Calu3 (cell line): ENCODE measurements around the gene FRMD1. TPM values are rescaled to one million over a fixed set of nuclear protein-coding genes. Genes with fewer than 3 reads are reported as not detected.

Source experiments
- BruUV-seq: library from RNA; stranded (reverse); fragments of 400-500 nt; replicated peaks from 2 replicates; lab custom pipeline; 2021; lab: Mats Ljungman, UMichigan
- CTCF ChIA-PET: fragments of 300-600 bp; sonication (Branson Sonifier 250); formaldehyde crosslinking; loops from one replicate; lab custom pipeline; 2022; ENCODE audit warnings: antibody characterized with exemption; lab: Charles Lee
- DNase-seq: peaks from one replicate; pipeline ENCODE4 v3.0.0; 2022
- H3K27ac Mint-ChIP-seq: one replicate; pipeline ENCODE4 v1.8.0; 2022; ENCODE audit warnings: mixed read lengths; ENCODE audit not compliant: unreplicated experiment
- H3K27me3 Mint-ChIP-seq: one replicate; pipeline ENCODE4 v1.8.0; 2022; ENCODE audit warnings: mixed read lengths; ENCODE audit not compliant: unreplicated experiment
- H3K36me3 Mint-ChIP-seq: one replicate; pipeline ENCODE4 v1.8.0; 2022; ENCODE audit warnings: mild to moderate bottlenecking, moderate library complexity, mixed read lengths; ENCODE audit not compliant: insufficient read depth, unreplicated experiment
- H3K4me1 Mint-ChIP-seq: one replicate; pipeline ENCODE4 v1.8.0; 2022; ENCODE audit warnings: mild to moderate bottlenecking, low read depth, mixed read lengths; ENCODE audit not compliant: unreplicated experiment
- H3K4me3 Mint-ChIP-seq: one replicate; pipeline ENCODE4 v1.8.0; 2022; ENCODE audit warnings: mild to moderate bottlenecking, low read depth, moderate library complexity, mixed read lengths; ENCODE audit not compliant: unreplicated experiment
- H3K9me3 Mint-ChIP-seq: one replicate; pipeline ENCODE4 v1.8.0; 2022; ENCODE audit warnings: low read depth, mixed read lengths; ENCODE audit not compliant: unreplicated experiment
- intact Hi-C: fragments of 100-400 bp; cut with micrococcal nuclease; formaldehyde crosslinking; loops from one replicate; pipeline ENCODE4 v1.10.0; 2022; ENCODE audit not compliant: unreplicated experiment
- total RNA-seq: library from RNA; stranded (reverse); gene quantifications from 2 replicates; pipeline ENCODE4 v1.2.3, GENCODE V29; 2022
- TF ChIP-seq, protein P1 (sequence below): fragments of 200-600 bp; IDR thresholded peaks from one replicate; pipeline ENCODE4 v1.8.0; 2022; ENCODE audit warnings: antibody characterized with exemption; ENCODE audit not compliant: unreplicated experiment

FRMD1 gene
- total RNA-seq, 1 experiment from 2014 or later, result not detected

GRCh38 chr6:168126566-168127383 is 47.8 kb upstream of the FRMD1 start:
- peaks cover 81% of the 10 kb centered on the region for H3K27me3 Mint-ChIP-seq
- DNase-seq, result no peak
- no peaks in the 10 kb centered on the region for H3K36me3 Mint-ChIP-seq
- TF ChIP-seq, protein P1, sequence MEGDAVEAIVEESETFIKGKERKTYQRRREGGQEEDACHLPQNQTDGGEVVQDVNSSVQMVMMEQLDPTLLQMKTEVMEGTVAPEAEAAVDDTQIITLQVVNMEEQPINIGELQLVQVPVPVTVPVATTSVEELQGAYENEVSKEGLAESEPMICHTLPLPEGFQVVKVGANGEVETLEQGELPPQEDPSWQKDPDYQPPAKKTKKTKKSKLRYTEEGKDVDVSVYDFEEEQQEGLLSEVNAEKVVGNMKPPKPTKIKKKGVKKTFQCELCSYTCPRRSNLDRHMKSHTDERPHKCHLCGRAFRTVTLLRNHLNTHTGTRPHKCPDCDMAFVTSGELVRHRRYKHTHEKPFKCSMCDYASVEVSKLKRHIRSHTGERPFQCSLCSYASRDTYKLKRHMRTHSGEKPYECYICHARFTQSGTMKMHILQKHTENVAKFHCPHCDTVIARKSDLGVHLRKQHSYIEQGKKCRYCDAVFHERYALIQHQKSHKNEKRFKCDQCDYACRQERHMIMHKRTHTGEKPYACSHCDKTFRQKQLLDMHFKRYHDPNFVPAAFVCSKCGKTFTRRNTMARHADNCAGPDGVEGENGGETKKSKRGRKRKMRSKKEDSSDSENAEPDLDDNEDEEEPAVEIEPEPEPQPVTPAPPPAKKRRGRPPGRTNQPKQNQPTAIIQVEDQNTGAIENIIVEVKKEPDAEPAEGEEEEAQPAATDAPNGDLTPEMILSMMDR, result no peak
- BruUV-seq, result no TSS peak
- H3K27ac Mint-ChIP-seq, result no peak overlapping the region
- intact Hi-C loops, result no loop called here
- no peaks in the 10 kb centered on the region for H3K4me1 Mint-ChIP-seq
- no peak overlapping the region for H3K4me3 Mint-ChIP-seq
- CTCF ChIA-PET, result no interaction called here
- H3K9me3 Mint-ChIP-seq, result no peaks in the 10 kb centered on the region

DNA sequence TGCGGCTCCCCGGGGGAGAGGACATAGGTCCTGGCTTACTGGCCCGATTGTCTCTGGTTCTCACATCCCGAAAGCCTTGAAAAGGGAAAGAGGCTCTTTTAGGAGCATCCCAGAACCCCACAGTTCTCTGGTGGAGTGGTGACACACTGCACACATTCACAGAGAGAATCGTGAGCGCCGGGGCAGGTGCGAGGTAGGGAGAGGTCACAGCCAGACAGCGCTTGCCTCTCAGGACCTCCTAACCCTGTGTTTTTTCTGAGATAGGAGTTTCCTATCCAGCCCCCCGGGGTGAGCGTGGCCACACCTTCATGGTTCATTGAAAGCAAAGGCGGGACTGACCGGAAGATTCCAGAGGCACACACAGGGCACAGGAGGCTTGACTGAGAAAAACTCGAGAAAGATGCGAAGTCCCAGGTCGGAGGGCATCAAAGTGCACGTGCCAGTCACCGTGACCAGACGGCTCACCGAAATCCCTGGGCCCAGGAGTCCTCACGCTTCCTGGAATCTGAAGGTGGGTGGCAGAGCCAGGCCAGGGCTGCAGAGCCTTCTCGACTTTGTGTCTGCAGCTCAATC is 46.5 kb upstream of the FRMD1 start:
- intact Hi-C loops, result no loop called here
- TF ChIP-seq, protein P1, result no peak
- Mint-ChIP-seq H3K36me3 (no peaks in the 10 kb centered on the region), H3K9me3 (no peaks in the 10 kb centered on the region), H3K27me3 (peaks cover 69% of the 10 kb centered on the region), H3K27ac (no peak overlapping the region), H3K4me1 (no peaks in the 10 kb centered on the region), H3K4me3 (no peak overlapping the region)
- CTCF ChIA-PET, result no interaction called here
- DNase-seq, result no peak
- BruUV-seq, result no TSS peak

- Mint-ChIP-seq H3K27me3 (peaks cover 63% of the 10 kb centered on the region), H3K36me3 (no peaks in the 10 kb centered on the region), H3K27ac (no peak overlapping the region), H3K9me3 (no peaks in the 10 kb centered on the region), H3K4me3 (no peak overlapping the region), H3K4me1 (no peaks in the 10 kb centered on the region)
- DNase-seq, result no peak
- BruUV-seq, result no TSS peak
- intact Hi-C loops, result no loop called here
- TF ChIP-seq, protein P1, result no peak
- CTCF ChIA-PET, result no interaction called here
Observed at GRCh38 chr6:168124921-168125320, 45.9 kb upstream of the FRMD1 start.

DNA sequence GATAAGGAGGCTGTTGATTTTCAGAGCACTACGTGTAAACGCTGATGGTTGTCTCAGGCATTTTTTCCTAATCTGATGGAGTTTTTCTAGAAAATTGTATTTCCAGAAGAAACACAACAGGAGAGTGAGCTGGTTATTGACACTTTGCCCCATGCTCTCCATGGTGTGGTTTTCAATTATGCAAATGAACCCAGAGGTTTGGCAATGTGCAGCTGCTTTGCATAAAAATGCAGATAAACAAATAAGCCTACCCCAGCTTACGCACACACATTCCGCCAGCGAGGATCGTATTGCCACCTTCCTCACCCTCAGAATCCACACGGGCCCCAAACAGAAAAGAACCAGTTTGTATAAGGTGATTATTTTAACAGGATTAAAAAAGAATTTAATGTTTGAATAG is 45.1 kb upstream of the FRMD1 start:
- intact Hi-C loops, result no loop called here
- H3K27me3 Mint-ChIP-seq, result peaks cover 55% of the 10 kb centered on the region
- no peaks in the 10 kb centered on the region for H3K36me3 Mint-ChIP-seq
- CTCF ChIA-PET, result no interaction called here
- BruUV-seq, result no TSS peak
- no peaks in the 10 kb centered on the region for H3K4me1 Mint-ChIP-seq
- no peaks in the 10 kb centered on the region for H3K9me3 Mint-ChIP-seq
- no peak for DNase-seq
- H3K4me3 Mint-ChIP-seq, result no peak overlapping the region
- TF ChIP-seq, protein P1, result no peak
- no peak overlapping the region for H3K27ac Mint-ChIP-seq
